Colonic mucosa (tissue), 4 donors: ENCODE results near the gene NKAIN4. TPM values are rescaled to one million over a fixed set of nuclear protein-coding genes. Genes with fewer than 3 reads are reported as not detected.

Experiments used
- DNase-seq: peaks from one replicate; pipeline ENCODE4 v3.0.0-alpha.2; 2020
- H3K27ac ChIP-seq: fragments of 200-600 bp; one replicate; pipeline ENCODE4 v1.8.0; 2021
- H3K27me3 ChIP-seq: fragments of 200-600 bp; one replicate; pipeline ENCODE4 v1.8.0; 2021
- H3K36me3 ChIP-seq: fragments of 200-600 bp; one replicate; pipeline ENCODE4 v1.8.0; 2021
- H3K4me1 ChIP-seq: fragments of 200-600 bp; one replicate; pipeline ENCODE4 v1.8.0; 2021; ENCODE audit warnings: mild to moderate bottlenecking
- H3K4me3 ChIP-seq: fragments of 200-600 bp; one replicate; pipeline ENCODE4 v1.8.0; 2021
- H3K9ac ChIP-seq, 2 donors: one replicate each; pipeline ENCODE4 v1.7.0; 2013; ENCODE audit warnings: control low read depth in 2 of 2, low read depth in 2 of 2, low read length in 2 of 2
- H3K9me3 ChIP-seq: fragments of 200-600 bp; one replicate; pipeline ENCODE4 v1.8.0; 2021
- CTCF ChIP-seq: fragments of 200-600 bp; IDR thresholded peaks from one replicate; pipeline ENCODE4 v1.8.0; 2022; ENCODE audit warnings: antibody characterized with exemption, mild to moderate bottlenecking
- intact Hi-C: fragments of 100-400 bp; cut with DNase I; formaldehyde crosslinking; loops from one replicate; pipeline ENCODE4 v1.14.1; 2022
- total RNA-seq, 2 donors: library from RNA; stranded (reverse); fragmentation: NEBNext Ultra II Directional in 1 of 2; extraction: Animal tissue kit (Norgen Biotek cat#: 25700) in 1 of 2; gene quantifications; one replicate each; pipeline ENCODE4 v1.2.1, GENCODE V29; 2021
- donor health status: healthy.
- donor health status: DM: no; HTN: no; CAD: no.
- donor health status: DM: no; HTN: no; CAD: no.

The NKAIN4 gene
- total RNA-seq, 2 donors from 2014 or later, result 0.29 TPM; not detected in 1

GRCh38 chr20:63212393-63212730 lies 41.9 kb downstream of the NKAIN4 start:
- no peak overlapping the region for H3K27ac ChIP-seq
- no peaks in the 10 kb centered on the region for H3K36me3 ChIP-seq
- no peak overlapping the region for H3K4me3 ChIP-seq
- peaks cover 6% of the 10 kb centered on the region for H3K4me1 ChIP-seq
- no peak overlapping the region for H3K9ac ChIP-seq
- DNase-seq, result no peak
- intact Hi-C loops, result no loop called here
- H3K27me3 ChIP-seq, result no peaks in the 10 kb centered on the region
- TF ChIP-seq CTCF, result no peak
- no peaks in the 10 kb centered on the region for H3K9me3 ChIP-seq

GRCh38 chr20:63210011-63210605 lies 44.2 kb downstream of the NKAIN4 start:
- Histone ChIP-seq H3K4me1 (no peaks in the 10 kb centered on the region), H3K4me3 (no peak overlapping the region), H3K27me3 (no peaks in the 10 kb centered on the region), H3K27ac (no peak overlapping the region), H3K36me3 (no peaks in the 10 kb centered on the region), H3K9me3 (no peaks in the 10 kb centered on the region), H3K9ac (no peak overlapping the region)
- DNase-seq, result no peak
- TF ChIP-seq CTCF, result no peak
- intact Hi-C loops, result no loop called here

GRCh38 chr20:63208346-63208909 lies 45.8 kb downstream of the NKAIN4 start:
- Histone ChIP-seq H3K9ac (no peak overlapping the region), H3K27ac (no peak overlapping the region), H3K4me3 (no peak overlapping the region), H3K27me3 (no peaks in the 10 kb centered on the region), H3K36me3 (no peaks in the 10 kb centered on the region), H3K9me3 (no peaks in the 10 kb centered on the region), H3K4me1 (no peaks in the 10 kb centered on the region)
- DNase-seq, result no peak
- TF ChIP-seq CTCF, result no peak
- intact Hi-C loops, result no loop called here

- Histone ChIP-seq H3K27ac (no peak overlapping the region), H3K36me3 (no peaks in the 10 kb centered on the region), H3K9ac (no peak overlapping the region), H3K9me3 (no peaks in the 10 kb centered on the region), H3K4me1 (no peaks in the 10 kb centered on the region), H3K27me3 (no peaks in the 10 kb centered on the region), H3K4me3 (no peak overlapping the region)
- no peak for DNase-seq
- TF ChIP-seq CTCF, result no peak
- intact Hi-C loops, result no loop called here
Observed at GRCh38 chr20:63206878-63207277, 47.4 kb downstream of the NKAIN4 start.

- TF ChIP-seq CTCF, result no peak
- H3K27ac ChIP-seq, result no peak overlapping the region
- H3K9me3 ChIP-seq, result no peaks in the 10 kb centered on the region
- H3K4me1 ChIP-seq, result no peaks in the 10 kb centered on the region
- no peaks in the 10 kb centered on the region for H3K36me3 ChIP-seq
- DNase-seq, result no peak
- intact Hi-C loops, result no loop called here
- no peak overlapping the region for H3K9ac ChIP-seq
- no peak overlapping the region for H3K4me3 ChIP-seq
- no peaks in the 10 kb centered on the region for H3K27me3 ChIP-seq
Observed at GRCh38 chr20:63205896-63206295, 48.4 kb downstream of the NKAIN4 start.
